WI38 (cell line): ENCODE data around the gene MEIS2.

ENCODE experiments used
- H3K4me3 ChIP-seq: 2 replicates; pipeline ENCODE4 v1.5.1; 2011; ENCODE audit warnings: low read depth, mild to moderate bottlenecking, control low read depth, low read length
- TF ChIP-seq, protein P1 (sequence below): IDR thresholded peaks from 2 replicates; pipeline ENCODE4 v1.5.1; 2012; ENCODE audit warnings: low read depth, mild to moderate bottlenecking, control low read depth, low read length

The MEIS2 gene

DNA sequence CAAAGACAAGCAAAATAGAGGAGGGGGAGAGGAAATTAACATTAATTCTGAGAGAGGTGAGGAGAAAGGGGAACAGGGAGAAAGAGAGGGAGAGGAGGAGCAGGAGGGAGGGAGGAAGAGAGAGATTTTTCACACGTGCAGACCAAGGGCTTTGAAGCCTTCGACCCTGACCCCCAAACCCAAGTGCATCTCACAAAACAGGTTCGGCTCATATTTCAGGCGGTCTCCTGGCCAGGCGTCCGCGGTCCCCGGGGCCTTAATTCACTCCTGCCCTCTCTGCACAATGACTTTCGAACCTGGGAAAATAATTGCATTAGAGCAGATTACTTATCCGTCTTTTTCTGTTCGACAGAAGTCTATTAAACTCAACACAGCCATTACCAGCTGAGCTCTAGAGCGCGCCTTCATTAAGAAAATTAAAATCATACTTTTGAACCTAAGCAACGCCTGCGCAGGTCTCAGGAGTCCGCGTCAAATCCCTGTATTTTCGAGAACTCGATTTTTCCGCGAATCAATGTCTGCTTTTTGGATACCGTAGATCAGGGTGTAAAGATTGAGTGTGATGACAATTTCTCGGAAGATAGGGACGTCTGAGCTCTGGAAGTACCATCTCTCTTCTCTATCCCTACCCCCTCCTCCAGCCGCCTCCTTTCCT, 220.7 kb downstream of the MEIS2 start:
- H3K4me3 ChIP-seq, result no peak overlapping the region
- TF ChIP-seq, protein P1, sequence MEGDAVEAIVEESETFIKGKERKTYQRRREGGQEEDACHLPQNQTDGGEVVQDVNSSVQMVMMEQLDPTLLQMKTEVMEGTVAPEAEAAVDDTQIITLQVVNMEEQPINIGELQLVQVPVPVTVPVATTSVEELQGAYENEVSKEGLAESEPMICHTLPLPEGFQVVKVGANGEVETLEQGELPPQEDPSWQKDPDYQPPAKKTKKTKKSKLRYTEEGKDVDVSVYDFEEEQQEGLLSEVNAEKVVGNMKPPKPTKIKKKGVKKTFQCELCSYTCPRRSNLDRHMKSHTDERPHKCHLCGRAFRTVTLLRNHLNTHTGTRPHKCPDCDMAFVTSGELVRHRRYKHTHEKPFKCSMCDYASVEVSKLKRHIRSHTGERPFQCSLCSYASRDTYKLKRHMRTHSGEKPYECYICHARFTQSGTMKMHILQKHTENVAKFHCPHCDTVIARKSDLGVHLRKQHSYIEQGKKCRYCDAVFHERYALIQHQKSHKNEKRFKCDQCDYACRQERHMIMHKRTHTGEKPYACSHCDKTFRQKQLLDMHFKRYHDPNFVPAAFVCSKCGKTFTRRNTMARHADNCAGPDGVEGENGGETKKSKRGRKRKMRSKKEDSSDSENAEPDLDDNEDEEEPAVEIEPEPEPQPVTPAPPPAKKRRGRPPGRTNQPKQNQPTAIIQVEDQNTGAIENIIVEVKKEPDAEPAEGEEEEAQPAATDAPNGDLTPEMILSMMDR, result no peak

DNA sequence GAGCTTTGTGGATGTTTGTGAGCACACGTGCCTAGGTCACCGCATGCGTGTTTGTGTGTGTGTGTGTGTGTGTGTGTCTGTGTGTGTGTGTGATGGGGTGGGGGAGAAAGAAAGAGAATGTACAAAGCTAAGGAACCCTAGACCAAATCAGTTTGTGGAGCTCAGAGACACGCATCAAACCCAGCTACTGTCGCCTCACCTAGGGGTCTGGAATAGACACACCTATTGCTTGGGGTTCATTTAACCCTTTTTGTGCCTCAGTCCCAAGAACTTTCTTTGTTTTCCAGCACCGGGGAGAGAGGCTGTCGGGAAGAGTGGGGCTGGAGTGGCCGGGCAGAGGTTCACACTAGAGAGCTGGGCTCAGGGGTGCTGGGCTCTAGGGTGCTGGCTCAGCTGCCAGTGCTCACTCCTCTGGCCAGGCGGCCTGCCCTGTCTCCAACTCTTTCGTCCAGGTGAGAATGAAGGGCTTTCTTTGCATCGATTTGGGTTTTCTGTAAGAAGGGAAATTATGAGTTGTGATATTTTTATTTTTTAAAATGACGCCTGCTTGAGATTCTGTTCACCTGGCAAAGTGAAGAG, 221.6 kb downstream of the MEIS2 start:
- TF ChIP-seq, protein P1, result no peak
- no peak overlapping the region for H3K4me3 ChIP-seq

DNA sequence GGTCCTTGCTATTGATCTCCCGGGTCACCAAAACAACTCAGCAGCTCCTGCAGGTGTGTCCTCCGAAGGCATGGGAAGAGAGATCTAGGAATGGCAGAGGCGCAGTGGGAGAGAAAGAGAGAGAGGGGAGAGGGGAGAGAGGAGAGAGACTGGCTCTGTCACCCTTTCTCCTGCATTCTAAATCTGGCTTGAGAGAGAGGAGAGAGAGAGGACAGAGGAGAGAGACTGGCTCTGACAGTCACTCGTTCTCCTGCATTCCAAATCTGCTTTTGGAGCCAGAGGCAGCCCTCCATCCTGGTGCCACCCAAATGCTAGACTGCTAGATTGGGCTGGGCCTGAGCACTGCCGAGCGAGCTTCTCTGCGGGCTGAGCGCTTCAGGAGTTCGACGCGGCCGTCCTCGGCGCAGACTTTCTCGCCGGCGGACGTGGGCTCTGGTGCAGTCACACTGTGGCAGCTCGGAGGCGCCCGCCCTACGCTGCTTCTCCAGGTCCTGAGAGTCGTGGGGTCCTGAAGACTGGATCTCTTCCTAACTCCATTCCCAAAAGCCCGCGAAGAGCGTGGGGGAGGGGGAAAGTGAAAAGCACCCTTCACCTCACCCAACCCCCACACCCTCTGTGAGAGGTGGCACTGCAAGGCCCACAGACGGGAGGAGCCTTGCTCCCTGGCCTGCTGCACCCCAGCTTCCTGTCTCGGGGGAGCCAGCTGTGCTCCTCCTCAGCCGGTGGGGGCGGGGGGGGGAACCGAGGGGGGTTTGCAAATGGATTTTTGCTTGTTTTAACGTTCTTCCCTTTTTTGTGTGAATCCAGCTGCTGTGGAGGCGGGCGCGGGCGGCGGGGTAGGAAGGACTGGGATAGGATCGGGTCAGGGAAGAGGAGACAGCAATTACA, 222.3 kb downstream of the MEIS2 start:
- no peak overlapping the region for H3K4me3 ChIP-seq
- TF ChIP-seq, protein P1, result no peak

DNA sequence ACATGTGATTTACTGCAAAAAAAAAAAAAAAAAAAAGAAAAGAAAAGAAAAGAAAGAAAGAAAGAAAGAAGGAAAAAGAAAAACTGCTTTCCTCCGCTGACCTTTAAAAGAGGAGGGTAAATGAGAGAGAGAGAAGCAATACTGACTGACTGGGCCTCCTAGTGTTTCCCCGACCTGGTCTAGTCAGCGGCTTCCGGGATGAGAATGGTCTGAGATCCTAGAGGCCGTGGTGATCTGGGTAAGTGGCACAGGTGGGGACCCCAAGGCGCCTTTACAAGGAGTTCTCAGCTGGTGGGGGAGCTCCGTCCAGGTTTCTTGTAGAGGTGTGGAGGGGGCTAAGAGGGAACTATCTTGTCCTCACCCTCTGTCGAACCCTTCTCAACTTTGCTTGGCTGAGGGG, 223.1 kb downstream of the MEIS2 start:
- no peak overlapping the region for H3K4me3 ChIP-seq
- TF ChIP-seq, protein P1, result no peak

DNA sequence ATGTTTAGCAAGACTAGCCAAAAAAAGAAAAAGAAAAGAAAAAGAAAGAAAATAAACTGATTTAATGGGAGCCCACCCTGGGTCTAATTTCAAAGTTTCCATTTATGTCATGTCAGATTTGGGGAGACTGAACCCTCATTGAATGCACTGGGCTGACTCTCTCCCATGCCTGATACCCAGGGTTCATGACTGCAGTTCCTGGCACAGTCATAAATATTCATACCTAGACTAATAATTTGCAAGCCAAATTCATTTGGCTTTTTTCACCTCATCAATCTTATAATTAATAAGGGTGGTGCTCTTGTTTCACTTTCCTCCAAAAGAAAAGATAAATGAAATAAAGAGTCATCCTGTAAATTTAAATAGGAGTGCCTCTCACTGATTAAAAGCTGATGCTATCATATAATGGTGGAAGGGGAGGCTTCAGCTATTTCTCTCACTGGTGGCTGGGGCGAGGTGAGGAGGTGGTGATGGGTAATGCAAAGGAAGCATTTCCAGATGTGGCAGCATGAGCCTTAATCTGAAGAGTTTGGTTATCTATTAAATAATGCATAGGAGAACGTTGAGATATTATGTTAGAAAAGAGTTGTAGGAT, 224.5 kb downstream of the MEIS2 start:
- TF ChIP-seq, protein P1, result no peak

DNA sequence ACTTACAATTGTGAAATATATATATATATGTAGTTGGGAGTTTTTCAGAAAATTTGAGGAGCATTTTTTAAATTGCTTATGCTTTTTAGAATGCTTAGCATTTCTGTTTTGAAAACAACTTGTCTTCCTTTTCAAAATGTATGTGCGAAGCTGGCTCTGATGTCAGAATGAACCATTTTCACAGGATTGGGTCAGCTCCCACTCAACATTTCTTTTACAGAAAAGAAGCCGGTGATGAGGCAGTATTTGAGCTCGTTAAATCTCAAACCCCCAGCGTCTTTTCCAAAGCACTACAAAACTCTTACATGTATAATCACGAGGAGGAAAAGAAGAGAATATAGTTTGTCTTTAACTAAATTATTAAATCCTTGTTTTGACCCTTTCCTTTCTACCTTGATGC, 225.4 kb downstream of the MEIS2 start:
- TF ChIP-seq, protein P1, result no peak
- H3K4me3 ChIP-seq, result no peak overlapping the region

More for the DNA sequence above, 224.5 kb downstream of the MEIS2 start:
- no peak overlapping the region for H3K4me3 ChIP-seq
